Activated CD4-positive, alpha-beta T cell treated with anti-CD3 and anti-CD28 coated beads, Interleukin-2, amount 10 ng/mL, durations not matched to agents 7 days and 5 days (primary cell): Measurements from ENCODE around the gene ENPP1. TPM values are rescaled to one million over a fixed set of nuclear protein-coding genes. Genes with fewer than 3 reads are reported as not detected.
A peak's percentile ranks its signal among the peaks of the same experiment; 100 is the strongest.

Experiments used
- CTCF ChIA-PET: fragments of 350-600 bp; sonication (Branson Sonifier 250); formaldehyde crosslinking; loops from one replicate; lab custom pipeline; 2021; ENCODE audit warnings: antibody characterized with exemption; lab: Charles Lee
- POLR2A ChIA-PET: fragments of 350-600 bp; sonication (Branson Sonifier 250); formaldehyde crosslinking; loops from one replicate; lab custom pipeline; 2021; ENCODE audit warnings: antibody characterized with exemption; lab: Charles Lee
- DNase-seq: peaks from one replicate; pipeline ENCODE4 v3.0.0-alpha.2; 2020
- H3K27ac Mint-ChIP-seq: one replicate; pipeline ENCODE4 v1.8.0; 2021; ENCODE audit warnings: mild to moderate bottlenecking, moderate library complexity, mixed read lengths
- H3K27me3 Mint-ChIP-seq: one replicate; pipeline ENCODE4 v1.8.0; 2021; ENCODE audit warnings: mixed read lengths
- H3K36me3 Mint-ChIP-seq: one replicate; pipeline ENCODE4 v1.8.0; 2021; ENCODE audit warnings: low read depth, mixed read lengths
- H3K4me1 Mint-ChIP-seq: one replicate; pipeline ENCODE4 v1.8.0; 2021; ENCODE audit warnings: mixed read lengths
- H3K4me3 Mint-ChIP-seq: one replicate; pipeline ENCODE4 v1.8.0; 2021; ENCODE audit warnings: mild to moderate bottlenecking, moderate library complexity, mixed read lengths
- H3K9me3 Mint-ChIP-seq: one replicate; pipeline ENCODE4 v1.8.0; 2021; ENCODE audit warnings: mixed read lengths
- total RNA-seq, 2 experiments: library from RNA; stranded (reverse); gene quantifications; one replicate each; pipeline ENCODE4 v1.2.3, GENCODE V29; 2021

The ENPP1 gene
- total RNA-seq, 2 experiments from 2014 or later = 0.10 to 0.12 TPM

DNA sequence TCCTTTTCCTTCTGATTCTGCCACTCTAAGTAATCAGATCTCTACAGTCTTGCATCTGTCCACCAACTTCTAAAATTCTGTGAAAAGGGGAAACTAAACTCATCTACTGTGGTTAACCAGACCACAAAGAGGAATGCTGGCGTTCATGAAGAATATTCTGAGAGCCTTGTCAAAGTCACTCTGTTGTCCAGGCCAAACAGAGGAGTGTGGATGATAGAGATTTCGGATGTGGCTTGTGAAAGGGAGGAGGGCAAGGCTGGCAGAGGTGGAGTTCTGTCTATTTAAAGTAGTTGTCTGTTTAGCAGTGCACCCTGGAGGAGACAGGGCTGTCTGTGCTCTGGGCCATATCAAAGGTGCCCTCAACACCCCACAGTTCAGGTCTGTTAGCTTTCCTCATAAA lies 109.5 kb downstream of the ENPP1 start:
- H3K36me3 Mint-ChIP-seq = no peaks in the 10 kb centered on the region
- H3K27ac Mint-ChIP-seq = no peak overlapping the region
- no peak overlapping the region for H3K4me3 Mint-ChIP-seq
- POLR2A ChIA-PET = interaction anchor here (0.7 kb wide), 1 partner anchor 34 kb away, joined by 3 read pairs; no protein-coding TSS in a partner anchor
- no peak for DNase-seq
- H3K4me1 Mint-ChIP-seq = peaks cover 16% of the 10 kb centered on the region
- CTCF ChIA-PET = interaction anchor here (0.7 to 1.3 kb wide), 2 partner anchors 20 to 77 kb away, joined by 3 read pairs; no protein-coding TSS in a partner anchor
- H3K27me3 Mint-ChIP-seq = peaks cover 33% of the 10 kb centered on the region
- no peaks in the 10 kb centered on the region for H3K9me3 Mint-ChIP-seq

DNA sequence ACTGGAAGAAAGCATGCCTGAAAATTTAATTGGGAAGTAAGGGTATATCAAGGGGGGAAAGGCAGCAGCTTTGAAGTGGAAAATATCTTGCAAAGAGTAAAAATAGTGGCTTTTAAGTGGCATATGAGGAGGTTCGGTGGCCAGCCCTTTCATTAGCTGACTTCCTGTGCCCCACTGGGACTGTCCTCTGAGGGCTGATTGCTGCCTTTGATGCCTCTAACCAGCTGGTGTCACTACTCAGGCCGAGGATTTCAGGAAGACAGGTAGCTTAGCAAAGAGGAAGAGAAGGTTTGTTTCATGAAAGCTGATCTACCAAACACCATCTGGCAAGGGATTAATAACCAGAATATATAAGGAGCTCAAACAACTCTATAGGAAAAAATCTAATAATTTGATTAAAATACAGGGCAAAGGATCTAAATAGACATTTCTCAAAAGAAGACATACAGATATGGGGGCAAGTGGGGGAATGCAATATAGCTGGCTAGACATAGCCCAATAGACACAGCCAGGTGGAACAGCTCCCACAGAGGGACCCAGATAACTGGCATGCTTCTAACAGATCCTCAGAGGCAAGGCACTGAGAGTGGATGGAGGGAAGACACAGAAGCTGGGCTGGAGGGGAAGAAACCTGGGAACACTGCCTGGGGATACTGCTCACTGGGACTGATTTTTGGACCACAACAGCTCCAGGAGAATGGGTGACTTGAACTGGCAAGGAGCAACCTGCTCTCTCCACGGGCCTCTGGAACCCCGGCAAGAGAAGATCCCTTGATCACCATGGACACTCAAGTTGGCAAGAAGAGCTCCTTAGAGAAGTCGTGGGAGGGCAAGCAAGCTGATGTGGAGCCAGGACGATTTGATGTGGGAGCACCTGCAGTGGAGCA lies 110.2 kb downstream of the ENPP1 start:
- peaks cover 16% of the 10 kb centered on the region for H3K4me1 Mint-ChIP-seq
- no peak overlapping the region for H3K4me3 Mint-ChIP-seq
- H3K36me3 Mint-ChIP-seq = no peaks in the 10 kb centered on the region
- ChIA-PET POLR2A (interaction anchor here (0.7 kb wide), 1 partner anchor 33 kb away, joined by 3 read pairs; no protein-coding TSS in a partner anchor), CTCF (interaction anchor here (0.7 to 1.3 kb wide), 2 partner anchors 21 to 78 kb away, joined by 3 read pairs; no protein-coding TSS in a partner anchor)
- no peak for DNase-seq
- H3K9me3 Mint-ChIP-seq = no peaks in the 10 kb centered on the region
- H3K27ac Mint-ChIP-seq = no peak overlapping the region
- H3K27me3 Mint-ChIP-seq = peaks cover 31% of the 10 kb centered on the region

DNA sequence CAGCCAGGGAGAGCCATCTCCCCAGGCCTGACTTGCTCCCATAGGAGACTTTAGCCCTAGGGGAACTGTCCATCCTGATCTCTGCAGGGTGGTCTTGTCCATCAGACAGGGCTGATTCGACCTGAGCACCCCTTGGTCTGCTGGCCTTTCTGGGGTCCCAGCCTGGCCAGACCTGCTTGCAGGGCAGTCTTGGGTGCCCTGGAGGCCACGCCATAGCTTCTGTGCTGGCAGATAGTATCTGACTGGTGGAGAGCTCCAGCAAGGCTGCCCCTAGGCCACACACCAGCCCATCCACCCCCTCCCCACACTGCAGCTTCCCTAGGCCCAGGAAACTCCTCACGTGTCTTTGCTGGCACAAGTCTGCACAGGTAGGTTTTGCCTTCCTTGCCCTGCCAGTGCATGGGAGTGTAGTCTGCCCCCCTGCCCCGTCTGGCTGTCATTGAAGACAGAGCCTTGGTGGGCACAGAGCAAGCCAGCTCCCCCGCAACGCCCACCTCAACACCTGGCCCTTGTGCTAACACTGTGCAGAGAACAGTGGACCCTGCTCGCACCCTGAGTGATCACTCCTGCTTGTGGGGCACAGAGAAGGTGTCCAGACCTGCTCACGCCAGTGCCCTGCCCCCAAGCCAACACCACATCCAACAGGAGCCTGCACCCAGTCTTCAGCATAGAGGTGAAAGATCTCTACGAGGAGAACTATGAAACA lies 111.0 kb downstream of the ENPP1 start:
- no peak overlapping the region for H3K27ac Mint-ChIP-seq
- peaks cover 6% of the 10 kb centered on the region for H3K9me3 Mint-ChIP-seq
- no peak for DNase-seq
- no peak overlapping the region for H3K4me3 Mint-ChIP-seq
- H3K27me3 Mint-ChIP-seq = peaks cover 24% of the 10 kb centered on the region
- H3K36me3 Mint-ChIP-seq = no peaks in the 10 kb centered on the region
- peaks cover 16% of the 10 kb centered on the region for H3K4me1 Mint-ChIP-seq
- CTCF ChIA-PET = no interaction called here
- POLR2A ChIA-PET = no interaction called here

DNA sequence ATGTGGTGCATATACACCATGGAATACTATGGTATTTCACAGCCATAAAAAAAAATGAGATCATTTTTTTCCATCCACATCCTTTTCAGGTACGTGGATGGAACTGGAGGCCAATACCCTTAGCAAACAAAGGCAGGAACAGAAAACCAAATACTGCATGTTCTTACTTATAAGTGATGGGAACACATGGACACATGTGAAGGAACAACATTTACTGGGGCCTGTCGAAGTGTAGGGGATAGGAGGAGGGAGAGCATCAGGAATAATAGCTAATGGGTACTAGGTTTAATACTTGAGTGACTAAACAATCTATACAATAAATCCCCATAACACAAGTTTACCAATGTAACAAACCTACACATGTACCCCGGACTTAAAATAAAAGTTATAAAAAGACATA lies 112.8 kb downstream of the ENPP1 start:
- ChIA-PET POLR2A (no interaction called here), CTCF (interaction anchor here (0.6 kb wide), 1 partner anchor 33 kb away, joined by 3 read pairs; no protein-coding TSS in a partner anchor)
- Mint-ChIP-seq H3K27ac (no peak overlapping the region), H3K27me3 (peaks cover 24% of the 10 kb centered on the region), H3K9me3 (peaks cover 7% of the 10 kb centered on the region), H3K36me3 (no peaks in the 10 kb centered on the region), H3K4me3 (no peak overlapping the region), H3K4me1 (peaks cover 16% of the 10 kb centered on the region)
- DNase-seq = no peak

DNA sequence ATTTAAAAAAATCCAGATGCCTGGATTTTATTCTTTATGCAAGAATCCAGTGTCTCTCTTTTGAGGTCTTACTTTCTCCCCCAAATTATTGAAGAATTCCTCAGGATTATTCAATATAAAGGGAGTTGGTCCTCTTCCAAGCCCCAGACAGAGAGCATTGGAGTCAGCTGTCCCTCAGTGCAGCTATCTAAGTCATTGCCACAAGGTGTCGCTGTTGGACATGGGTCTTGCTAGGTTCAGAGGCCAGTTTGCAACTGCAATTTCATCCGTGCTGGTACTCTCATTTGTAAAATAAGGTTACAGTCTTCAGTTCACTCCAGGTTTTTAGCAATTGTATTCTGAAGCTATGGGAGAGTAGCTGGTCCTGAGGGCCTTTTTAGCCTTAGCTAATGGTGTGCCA lies 115.5 kb downstream of the ENPP1 start:
- CTCF ChIA-PET = interaction anchor here (1.0 kb wide), 2 partner anchors 8 to 13 kb away, joined by 3 to 4 read pairs; no protein-coding TSS in a partner anchor
- H3K4me1 Mint-ChIP-seq = no peaks in the 10 kb centered on the region

DNA sequence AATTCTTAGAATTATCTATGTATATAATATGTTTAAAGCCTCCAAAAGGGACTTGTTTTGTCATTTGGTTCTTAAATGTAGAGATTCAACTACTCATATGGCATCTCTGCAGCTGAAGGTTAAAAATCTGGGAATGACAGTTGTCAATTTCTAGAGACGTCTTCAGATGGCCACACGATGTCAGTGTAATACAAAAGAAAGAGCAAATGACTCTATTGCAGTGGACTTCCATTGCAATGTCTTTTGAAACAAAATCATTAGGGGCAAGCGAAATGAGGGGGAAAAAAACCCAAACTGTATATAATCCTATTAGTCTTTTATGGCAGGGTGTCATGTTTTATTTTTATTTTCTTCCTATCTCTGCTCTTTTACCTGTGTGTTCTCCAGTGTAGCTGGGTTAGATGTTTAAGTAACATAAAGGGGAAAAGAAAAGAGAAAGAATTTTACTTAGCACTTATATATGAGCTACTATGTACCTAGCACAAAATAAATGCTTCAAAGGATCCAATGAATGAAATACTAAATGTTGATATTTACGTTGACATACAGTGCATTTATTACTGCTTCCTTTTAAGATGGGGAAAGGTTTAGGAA lies 117.2 kb downstream of the ENPP1 start:
- peaks cover 4% of the 10 kb centered on the region for H3K27me3 Mint-ChIP-seq
- no peak overlapping the region for H3K4me3 Mint-ChIP-seq
- H3K9me3 Mint-ChIP-seq = peaks cover 7% of the 10 kb centered on the region
- POLR2A ChIA-PET = no interaction called here
- H3K27ac Mint-ChIP-seq = no peak overlapping the region
- no peak for DNase-seq
- no peaks in the 10 kb centered on the region for H3K36me3 Mint-ChIP-seq
- CTCF ChIA-PET = no interaction called here
- no peaks in the 10 kb centered on the region for H3K4me1 Mint-ChIP-seq

More for the DNA sequence above, 115.5 kb downstream of the ENPP1 start:
- peak; percentile 68 for DNase-seq
- Mint-ChIP-seq H3K4me3 (no peak overlapping the region), H3K27me3 (peaks cover 10% of the 10 kb centered on the region), H3K27ac (no peak overlapping the region), H3K9me3 (peaks cover 7% of the 10 kb centered on the region), H3K36me3 (no peaks in the 10 kb centered on the region)
- POLR2A ChIA-PET = no interaction called here

DNA sequence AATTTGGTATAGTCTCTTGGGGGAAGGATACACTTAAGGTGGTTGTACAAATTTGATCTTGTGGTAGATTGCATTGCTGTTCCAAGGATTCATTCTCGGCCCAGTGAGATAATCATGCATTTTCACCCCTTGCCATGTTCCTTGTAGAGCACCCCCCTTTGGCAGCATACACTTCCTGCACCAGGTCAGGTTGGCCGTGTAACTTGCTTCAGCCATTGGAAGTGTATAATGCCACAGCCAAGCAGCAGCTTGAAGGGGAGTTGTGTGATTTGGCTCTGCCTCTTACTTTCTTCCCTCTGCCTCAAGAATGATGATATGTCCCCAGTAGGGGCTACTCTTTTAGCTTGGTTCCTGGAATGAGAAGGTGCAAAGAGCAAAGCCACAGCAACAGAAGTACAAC lies 121.4 kb downstream of the ENPP1 start:
- ChIA-PET CTCF (no interaction called here), POLR2A (no interaction called here)
- no peaks in the 10 kb centered on the region for H3K36me3 Mint-ChIP-seq
- no peaks in the 10 kb centered on the region for H3K9me3 Mint-ChIP-seq
- H3K27me3 Mint-ChIP-seq = peaks cover 7% of the 10 kb centered on the region
- H3K27ac Mint-ChIP-seq = no peak overlapping the region
- H3K4me1 Mint-ChIP-seq = no peaks in the 10 kb centered on the region
- DNase-seq = no peak
- H3K4me3 Mint-ChIP-seq = no peak overlapping the region

DNA sequence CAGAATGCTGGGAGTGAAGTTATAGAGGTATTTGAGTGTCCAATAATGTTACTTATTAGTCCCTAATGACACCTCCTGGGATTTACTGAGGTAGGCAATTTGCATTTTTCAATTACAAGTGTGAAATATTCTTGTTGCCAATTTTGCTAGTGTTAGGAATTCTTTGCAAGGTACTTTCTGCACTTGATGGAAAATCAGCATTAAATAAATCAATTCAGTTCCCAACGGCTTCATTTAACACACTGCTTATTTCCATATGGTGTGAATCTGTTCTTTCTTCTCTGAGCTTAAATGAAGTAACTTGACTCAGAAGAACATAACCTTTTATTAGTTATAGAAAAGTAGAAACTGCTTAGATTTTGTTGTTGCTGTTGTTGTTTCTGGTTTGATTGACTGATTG lies 122.2 kb downstream of the ENPP1 start:
- no peak for DNase-seq
- ChIA-PET CTCF (interaction anchor here (0.8 kb wide), 1 partner anchor 15 kb away, joined by 4 read pairs; no protein-coding TSS in a partner anchor), POLR2A (no interaction called here)
- no peak overlapping the region for H3K27ac Mint-ChIP-seq
- H3K36me3 Mint-ChIP-seq = no peaks in the 10 kb centered on the region
- no peaks in the 10 kb centered on the region for H3K9me3 Mint-ChIP-seq
- no peaks in the 10 kb centered on the region for H3K4me1 Mint-ChIP-seq
- H3K4me3 Mint-ChIP-seq = no peak overlapping the region
- H3K27me3 Mint-ChIP-seq = peaks cover 7% of the 10 kb centered on the region

DNA sequence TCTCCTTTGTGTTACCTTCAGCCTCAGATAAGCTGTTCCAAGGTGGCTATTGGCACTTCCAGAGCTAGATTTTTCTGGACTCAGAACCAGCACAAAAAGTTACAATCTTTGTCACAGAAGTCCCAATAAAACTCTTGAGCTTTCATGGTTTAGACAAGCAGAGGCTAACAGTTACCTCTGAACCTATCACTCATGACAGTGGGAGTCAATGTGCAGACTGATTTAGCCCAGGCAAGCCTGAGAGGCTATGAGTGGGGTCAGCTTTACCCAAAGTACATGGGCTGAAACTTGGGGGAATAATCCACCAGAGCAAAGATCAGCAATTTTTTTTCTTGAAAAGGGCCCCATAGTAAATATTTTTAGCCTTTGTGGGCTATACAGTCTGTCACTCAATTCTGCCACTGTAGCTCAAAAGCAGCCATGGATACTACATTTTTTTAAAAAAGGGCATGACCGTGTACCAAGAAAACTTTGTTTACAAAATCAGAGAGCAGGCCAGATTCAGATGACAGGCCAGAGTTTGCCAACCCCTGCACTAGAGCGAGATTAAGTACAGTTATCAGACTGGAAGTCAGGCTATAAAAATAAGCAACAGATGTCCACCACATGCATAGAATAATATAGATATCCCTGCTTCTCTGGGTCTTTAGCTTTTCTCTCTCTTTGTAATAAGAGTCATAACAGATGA lies 123.4 kb downstream of the ENPP1 start:
- ChIA-PET POLR2A (no interaction called here), CTCF (no interaction called here)
- no peak overlapping the region for H3K4me3 Mint-ChIP-seq

DNA sequence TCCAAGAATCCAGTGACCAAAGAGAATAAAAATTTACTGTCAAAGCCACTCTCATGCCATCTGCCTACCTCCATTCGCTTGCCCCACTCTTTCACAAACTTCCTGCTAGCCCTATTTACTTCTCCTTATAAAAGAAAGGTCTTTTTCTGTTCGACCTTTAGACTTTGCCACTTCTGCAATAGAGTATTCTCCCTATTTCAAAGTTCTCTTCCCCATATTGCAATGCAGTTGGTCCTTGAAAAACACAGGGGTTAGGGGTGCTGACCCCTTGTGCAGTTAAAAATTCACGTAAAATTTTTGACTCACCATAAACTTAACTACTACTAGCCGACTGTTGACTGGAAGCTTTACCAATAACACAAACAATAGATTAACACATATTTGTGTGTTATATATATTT lies 128.3 kb downstream of the ENPP1 start:
- Mint-ChIP-seq H3K4me3 (no peak overlapping the region), H3K36me3 (no peaks in the 10 kb centered on the region), H3K27me3 (peaks cover 16% of the 10 kb centered on the region), H3K9me3 (no peaks in the 10 kb centered on the region), H3K27ac (no peak overlapping the region), H3K4me1 (no peaks in the 10 kb centered on the region)
- DNase-seq = no peak
- ChIA-PET POLR2A (no interaction called here), CTCF (no interaction called here)

More for the DNA sequence above, 123.4 kb downstream of the ENPP1 start:
- H3K27me3 Mint-ChIP-seq = peaks cover 12% of the 10 kb centered on the region
- no peak overlapping the region for H3K27ac Mint-ChIP-seq
- H3K9me3 Mint-ChIP-seq = no peaks in the 10 kb centered on the region
- H3K4me1 Mint-ChIP-seq = no peaks in the 10 kb centered on the region
- no peaks in the 10 kb centered on the region for H3K36me3 Mint-ChIP-seq
- DNase-seq = no peak

DNA sequence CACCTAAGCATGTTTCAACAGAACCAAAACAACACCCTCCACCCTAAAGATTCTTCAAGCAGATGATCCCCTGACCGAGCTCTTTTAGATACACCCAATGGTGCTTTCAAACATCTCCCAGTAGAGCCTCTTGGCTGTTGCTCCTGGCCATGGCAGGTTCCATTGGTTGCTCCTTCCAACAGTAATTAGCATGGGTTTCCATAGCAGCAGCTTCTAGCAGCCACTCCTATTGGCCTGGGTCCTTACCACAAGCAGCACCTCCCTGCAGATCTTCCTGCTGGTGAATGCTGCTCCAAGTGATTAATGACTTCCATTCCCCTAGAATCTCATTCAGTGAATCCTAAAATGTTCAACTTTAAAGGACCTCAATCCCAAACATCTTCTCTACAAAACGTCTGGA lies 129.4 kb downstream of the ENPP1 start:
- Mint-ChIP-seq H3K27me3 (peaks cover 13% of the 10 kb centered on the region), H3K4me1 (no peaks in the 10 kb centered on the region), H3K4me3 (no peak overlapping the region), H3K9me3 (no peaks in the 10 kb centered on the region), H3K36me3 (no peaks in the 10 kb centered on the region), H3K27ac (no peak overlapping the region)
- ChIA-PET POLR2A (no interaction called here), CTCF (no interaction called here)
- DNase-seq = no peak
